ENCODE measurements around the gene ETFRF1. TPM values are rescaled to one million over a fixed set of nuclear protein-coding genes. Genes with fewer than 3 reads are reported as not detected.

Gene ETFRF1
- total and polyA plus RNA-seq, 3 donors from 2014 or later: 47.6 to 84.9 (median 63.3) TPM

DNA sequence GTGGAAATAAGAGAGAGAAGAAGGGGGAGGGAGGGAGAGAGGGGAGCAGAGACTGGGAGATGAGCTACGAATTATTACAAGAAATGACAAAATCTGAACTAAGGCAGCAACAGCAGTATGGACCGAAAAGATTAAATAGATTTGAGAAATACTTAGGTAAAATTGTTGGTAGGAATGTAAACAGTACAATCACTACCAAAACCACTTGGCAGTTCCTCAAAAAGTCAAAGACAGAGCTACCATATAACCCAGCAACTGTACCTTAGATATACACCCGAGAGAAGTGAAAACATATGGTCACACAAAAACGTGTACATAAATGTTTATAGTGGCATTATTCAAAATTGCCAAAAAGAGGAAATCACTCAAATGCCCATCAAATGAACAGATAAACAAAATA is 41.6 kb downstream of the ETFRF1 start:
- H3K27me3 ChIP-seq: no peaks in the 10 kb centered on the region
- no peak overlapping the region for H3K27ac ChIP-seq
- H3K36me3 ChIP-seq (ENCODE audit: low read depth, missing control alignments): no peaks in the 10 kb centered on the region
- intact Hi-C loops (cut with DNase I; ENCODE audit: low total_unique reads): no loop called here
- H3K4me1 ChIP-seq: no peaks in the 10 kb centered on the region
- TF ChIP-seq, protein P1, sequence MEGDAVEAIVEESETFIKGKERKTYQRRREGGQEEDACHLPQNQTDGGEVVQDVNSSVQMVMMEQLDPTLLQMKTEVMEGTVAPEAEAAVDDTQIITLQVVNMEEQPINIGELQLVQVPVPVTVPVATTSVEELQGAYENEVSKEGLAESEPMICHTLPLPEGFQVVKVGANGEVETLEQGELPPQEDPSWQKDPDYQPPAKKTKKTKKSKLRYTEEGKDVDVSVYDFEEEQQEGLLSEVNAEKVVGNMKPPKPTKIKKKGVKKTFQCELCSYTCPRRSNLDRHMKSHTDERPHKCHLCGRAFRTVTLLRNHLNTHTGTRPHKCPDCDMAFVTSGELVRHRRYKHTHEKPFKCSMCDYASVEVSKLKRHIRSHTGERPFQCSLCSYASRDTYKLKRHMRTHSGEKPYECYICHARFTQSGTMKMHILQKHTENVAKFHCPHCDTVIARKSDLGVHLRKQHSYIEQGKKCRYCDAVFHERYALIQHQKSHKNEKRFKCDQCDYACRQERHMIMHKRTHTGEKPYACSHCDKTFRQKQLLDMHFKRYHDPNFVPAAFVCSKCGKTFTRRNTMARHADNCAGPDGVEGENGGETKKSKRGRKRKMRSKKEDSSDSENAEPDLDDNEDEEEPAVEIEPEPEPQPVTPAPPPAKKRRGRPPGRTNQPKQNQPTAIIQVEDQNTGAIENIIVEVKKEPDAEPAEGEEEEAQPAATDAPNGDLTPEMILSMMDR (IDR thresholded peaks at IDR 0.05): no peak
- no peak for TF ChIP-seq POLR2A (IDR thresholded peaks at IDR 0.05)
- no peak for DNase-seq
- WGBS, 2 donors: 88 to 91% methylated on average over 4 of the region's 4 CpGs
- no peaks in the 10 kb centered on the region for H3K9me3 ChIP-seq
- H3K4me3 ChIP-seq: no peak overlapping the region

DNA sequence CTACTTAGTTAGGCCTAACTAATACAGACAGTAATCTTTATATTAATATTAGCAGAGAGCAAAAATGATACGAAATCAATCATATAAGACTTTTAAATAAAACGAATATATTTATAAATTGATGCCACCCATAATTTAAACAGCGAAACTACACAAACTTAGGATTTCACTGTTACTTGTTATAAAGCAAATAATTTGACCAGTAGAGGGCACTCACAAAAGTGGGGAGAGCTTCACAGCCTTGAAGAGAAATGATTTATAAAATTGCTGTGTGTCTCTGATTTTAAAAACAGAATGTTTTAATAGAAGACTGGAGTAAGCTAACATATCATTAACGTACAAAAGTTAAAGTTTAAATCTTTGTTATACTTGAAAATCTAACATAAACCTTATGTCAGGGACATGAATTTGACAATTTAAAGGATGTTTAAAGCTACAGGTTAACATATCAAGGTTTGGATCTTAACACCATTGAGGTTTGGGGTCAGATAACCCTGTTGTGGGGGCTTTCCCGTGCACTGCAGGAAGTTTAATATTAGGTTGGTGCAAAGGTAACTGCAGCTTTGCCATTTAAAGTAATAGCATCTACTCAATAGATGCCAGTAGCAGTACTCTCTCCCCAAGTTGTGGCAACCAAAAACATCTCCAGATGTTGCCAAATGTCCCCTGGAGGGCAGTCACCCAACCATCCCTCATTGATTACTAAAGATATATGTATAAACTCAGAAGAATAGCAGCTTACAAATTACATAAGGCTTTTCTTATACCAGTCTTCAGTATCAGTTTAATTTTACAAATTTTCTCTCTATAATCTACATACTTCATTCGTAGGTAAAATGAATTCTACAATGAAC is 46.4 kb downstream of the ETFRF1 start:
- H3K27ac ChIP-seq: no peak overlapping the region
- intact Hi-C loops (cut with DNase I; ENCODE audit: low total_unique reads): no loop called here

DNA sequence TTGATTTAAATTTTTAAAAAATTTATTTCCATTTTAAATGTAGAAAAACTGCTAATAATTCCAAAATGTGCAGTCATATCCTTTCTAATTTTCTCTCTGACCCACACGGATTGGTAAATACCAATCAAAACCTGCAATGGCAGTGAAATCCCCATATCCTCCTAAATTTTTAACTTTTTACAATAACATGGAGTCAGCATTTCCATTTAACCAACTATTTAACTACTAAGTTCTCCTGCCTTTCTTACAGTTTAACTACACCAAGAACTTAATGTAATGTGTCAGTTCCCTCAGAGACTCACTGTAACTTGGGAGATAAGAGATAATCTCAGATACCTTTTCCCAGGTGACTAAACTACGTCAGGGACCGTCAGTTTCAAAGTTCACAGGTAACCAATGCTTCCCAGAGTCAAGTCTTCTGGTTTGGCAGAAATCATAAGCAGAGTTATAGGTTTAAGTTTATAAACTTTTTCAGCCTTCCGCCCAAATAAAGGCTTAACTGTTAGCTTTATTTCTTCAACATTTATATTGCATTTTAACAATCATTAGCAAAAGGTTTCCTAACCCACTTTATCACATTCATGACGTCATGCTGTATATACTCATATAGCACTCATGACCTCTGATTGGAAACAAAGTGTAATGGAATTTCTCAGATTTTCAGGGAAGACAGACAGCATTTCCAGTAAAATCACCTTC is 48.1 kb downstream of the ETFRF1 start:
- Histone ChIP-seq H3K27me3 (no peaks in the 10 kb centered on the region), H3K27ac (no peak overlapping the region), H3K36me3 (ENCODE audit: low read depth, missing control alignments) (no peaks in the 10 kb centered on the region), H3K4me3 (no peak overlapping the region), H3K9me3 (no peaks in the 10 kb centered on the region), H3K4me1 (no peaks in the 10 kb centered on the region)
- no peak for DNase-seq
- TF ChIP-seq, protein P1 (IDR thresholded peaks at IDR 0.05): no peak
- TF ChIP-seq POLR2A (IDR thresholded peaks at IDR 0.05): no peak
- intact Hi-C loops (cut with DNase I; ENCODE audit: low total_unique reads): no loop called here
- 68 to 82% methylated on average over 5 of the region's 5 CpGs for WGBS, 2 donors

More for the DNA sequence above, 46.4 kb downstream of the ETFRF1 start:
- 49 to 59% methylated on average over 6 of the region's 6 CpGs for WGBS, 2 donors
- Histone ChIP-seq H3K4me1 (no peaks in the 10 kb centered on the region), H3K36me3 (ENCODE audit: low read depth, missing control alignments) (no peaks in the 10 kb centered on the region), H3K4me3 (no peak overlapping the region), H3K27me3 (no peaks in the 10 kb centered on the region), H3K9me3 (no peaks in the 10 kb centered on the region)
- TF ChIP-seq, protein P1 (IDR thresholded peaks at IDR 0.05): peak in 2 of 3 experiments; percentile 38 to 64
- no peak for TF ChIP-seq POLR2A (IDR thresholded peaks at IDR 0.05)
- no peak for DNase-seq

DNA sequence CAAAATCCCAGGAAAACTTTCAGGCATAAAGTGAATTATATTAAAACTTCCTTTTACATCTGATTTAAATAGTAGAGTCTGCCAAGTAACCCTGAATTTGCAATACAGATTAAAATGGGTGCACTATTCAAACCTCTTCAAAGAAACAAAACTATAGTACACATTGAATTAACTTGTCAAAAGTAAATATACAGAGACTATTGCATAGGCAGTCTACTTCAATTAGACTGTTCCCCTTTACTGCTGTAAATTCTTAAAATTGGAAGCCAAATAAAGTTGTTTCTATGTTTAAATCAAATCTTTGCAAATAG is 48.6 kb downstream of the ETFRF1 start:
- TF ChIP-seq POLR2A (IDR thresholded peaks at IDR 0.05): no peak
- TF ChIP-seq, protein P1 (IDR thresholded peaks at IDR 0.05): no peak
- Histone ChIP-seq H3K27me3 (no peaks in the 10 kb centered on the region), H3K27ac (no peak overlapping the region), H3K4me1 (no peaks in the 10 kb centered on the region), H3K36me3 (ENCODE audit: low read depth, missing control alignments) (no peaks in the 10 kb centered on the region), H3K9me3 (no peaks in the 10 kb centered on the region), H3K4me3 (no peak overlapping the region)
- no peak for DNase-seq
- intact Hi-C loops (cut with DNase I; ENCODE audit: low total_unique reads): no loop called here

All from testis (tissue), 3 donors.